ENCODE measurements around the gene CST2.
"Not testable (repeated sequence)": the region's sequence is repeated elsewhere in the genome, so short reads cannot be mapped to it uniquely, and the experiment has no call there.

Gene CST2

DNA sequence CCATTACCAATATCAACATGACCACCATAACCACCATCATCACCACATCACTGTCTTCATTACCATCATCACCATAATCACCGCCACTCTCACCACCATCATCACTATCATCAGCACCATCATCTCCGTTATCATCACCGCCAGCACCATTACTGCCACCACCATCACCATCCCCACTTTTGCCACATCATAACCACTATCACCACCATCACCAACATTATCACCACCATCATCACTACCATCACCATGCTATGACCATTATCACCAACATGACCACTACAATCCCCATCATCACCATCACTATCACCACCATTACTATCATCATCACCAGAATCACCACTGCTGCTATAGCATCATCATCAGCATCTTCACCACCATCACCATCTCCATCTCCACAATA, 25.7 kb downstream of the CST2 start:
- DNase-seq: no peak

DNA sequence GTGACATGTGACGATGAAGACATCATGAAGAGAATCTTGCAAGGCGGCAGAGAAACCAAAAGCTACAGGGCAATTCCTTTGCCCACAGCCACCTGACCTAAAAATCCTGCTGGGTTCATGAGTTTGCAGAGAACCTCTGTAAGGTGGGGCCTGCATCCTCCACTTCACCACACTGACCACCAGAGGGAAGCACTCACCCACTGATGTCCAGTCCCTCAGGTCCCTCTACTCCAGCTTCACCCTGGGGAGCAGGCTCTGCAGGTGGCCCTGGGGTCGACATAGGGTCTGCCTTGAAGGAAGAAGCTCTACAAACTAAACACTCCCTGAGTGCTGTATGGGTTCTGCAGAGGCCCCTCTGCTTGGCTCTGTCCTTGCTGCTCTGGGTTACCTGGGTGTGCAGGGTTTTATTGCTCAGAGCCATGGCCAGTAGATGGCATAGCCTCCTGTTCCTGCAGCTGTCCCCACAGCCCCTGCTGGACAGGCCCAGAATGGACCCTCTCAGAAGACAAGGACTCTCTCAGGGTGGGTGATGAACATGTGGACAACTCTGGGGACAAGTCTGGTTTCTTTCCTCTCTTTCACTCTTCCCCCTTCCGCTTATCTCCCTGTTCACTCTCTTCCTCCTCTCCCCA, 27.2 kb downstream of the CST2 start:
- not testable (repeated sequence) for DNase-seq

DNA sequence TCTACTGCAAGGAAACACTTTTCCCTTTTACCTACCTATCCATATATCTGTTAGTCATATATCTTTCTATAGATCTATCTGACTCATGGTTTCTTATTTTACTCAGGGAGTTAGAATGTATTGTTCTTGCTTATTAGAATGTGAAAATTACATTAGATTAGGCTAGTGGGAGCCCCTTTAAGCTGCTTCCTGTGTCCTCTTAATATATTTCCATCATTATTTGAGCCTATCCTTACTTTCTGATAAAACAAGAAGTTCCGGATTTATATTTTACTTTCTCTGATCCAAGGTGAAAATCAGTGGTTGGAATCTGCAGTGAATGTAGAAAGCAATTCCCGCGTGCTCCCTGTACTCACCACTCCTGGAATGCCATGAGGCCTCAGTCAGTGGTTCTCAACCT, 31.0 kb downstream of the CST2 start:
- no peak for DNase-seq

DNA sequence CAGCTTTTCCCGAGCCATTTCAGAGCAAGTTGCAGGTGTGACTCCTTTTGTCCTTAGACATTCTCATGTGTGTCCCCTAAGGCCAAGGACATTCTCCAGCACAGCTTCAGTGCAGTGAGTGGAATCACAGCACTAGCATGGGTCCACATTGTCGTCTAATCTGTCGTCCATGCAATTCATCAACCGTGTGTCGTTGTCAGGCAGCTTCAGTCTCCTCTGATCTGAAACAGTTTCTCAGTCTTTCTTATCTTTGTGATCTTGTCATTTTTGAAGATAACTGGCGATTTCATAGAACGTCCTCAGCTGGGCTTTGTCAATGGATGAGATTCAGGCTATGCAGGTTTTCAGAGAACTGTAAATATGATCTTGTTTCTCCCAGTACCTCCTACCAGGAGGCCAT, 31.7 kb downstream of the CST2 start:
- DNase-seq: no peak

DNA sequence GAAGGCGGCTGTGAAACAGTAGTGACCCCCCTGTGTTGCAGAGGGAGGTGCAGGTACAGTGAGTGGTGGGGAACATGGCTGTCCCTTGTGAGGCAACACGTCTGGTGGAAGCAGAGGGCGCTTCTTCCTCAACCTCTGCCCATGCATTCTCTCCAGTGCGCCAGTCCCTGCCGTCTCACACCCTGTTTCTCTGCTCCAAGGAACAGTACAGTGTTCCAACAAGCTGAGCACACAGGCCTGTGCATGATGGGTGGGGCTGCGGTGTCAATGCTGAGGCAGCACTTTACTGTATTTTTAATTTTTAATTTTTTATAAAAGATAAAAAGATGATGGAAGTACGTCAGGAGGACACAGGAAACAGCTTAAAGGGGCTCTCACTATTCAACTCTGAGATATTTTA, 32.5 kb downstream of the CST2 start:
- no peak for DNase-seq

DNA sequence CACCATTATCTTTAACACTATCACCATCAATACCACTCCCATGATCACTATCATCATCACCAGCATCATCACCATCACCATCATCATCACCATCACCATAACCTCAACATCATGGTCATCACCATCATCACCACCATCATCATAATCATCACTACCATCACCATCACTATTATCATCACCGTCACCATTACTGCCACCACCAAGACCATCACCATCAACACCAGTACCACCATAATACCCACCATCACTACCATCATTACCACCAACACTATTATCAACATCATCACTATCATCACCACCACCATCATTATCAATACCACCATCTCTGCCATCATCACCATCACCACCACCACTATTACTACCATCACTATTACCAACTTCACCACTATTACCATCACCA, 43.1 kb downstream of the CST2 start:
- no peak for DNase-seq

DNA sequence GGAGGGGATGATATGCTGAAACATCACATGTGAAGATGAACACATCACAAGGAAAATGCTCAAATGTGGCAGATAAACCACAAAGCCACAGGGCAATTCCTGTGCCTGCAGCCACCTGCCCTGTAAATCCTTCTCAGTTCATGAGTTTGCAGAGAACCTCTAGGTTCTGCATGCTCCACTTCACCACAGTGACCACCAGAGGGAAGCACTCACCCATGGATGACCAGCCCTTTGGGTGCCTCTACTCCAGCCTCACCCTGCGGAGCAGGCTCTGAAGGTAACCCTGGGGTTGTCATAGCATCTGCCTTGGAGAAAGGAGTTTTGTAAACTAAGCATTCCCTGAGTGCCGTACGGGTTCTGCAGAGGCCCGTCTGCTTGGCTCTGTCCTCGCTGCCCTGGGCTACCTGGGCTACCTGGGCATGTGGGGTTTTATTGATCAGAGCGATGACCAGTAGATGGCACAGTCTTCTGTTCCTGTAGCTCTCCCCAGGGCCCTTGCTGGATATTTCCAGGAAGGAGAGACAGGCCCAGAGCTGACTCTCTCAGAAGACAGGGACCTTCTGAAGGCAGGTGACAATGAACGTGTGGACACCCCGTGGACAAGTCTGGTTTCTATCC, 44.1 kb downstream of the CST2 start:
- no peak for DNase-seq

DNA sequence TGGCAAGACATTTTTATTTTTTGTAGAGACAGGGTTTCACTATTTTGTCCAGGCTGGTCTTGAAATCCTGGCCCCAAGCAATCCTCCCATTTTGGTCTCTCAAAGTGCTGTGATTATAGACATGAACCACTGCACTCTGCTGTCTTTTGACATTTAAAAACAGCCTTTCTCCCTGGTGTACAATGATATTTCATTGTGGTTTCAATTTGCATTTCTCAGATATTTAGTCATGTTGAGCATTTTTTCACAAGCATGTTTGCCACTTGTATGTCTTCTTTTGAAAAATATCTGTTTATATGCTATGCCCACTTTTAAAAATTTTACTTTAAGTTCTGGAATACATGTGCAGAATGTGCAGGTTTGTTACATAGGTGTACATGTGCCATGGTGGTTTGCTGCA, 47.9 kb downstream of the CST2 start:
- not testable (repeated sequence) for DNase-seq

DNA sequence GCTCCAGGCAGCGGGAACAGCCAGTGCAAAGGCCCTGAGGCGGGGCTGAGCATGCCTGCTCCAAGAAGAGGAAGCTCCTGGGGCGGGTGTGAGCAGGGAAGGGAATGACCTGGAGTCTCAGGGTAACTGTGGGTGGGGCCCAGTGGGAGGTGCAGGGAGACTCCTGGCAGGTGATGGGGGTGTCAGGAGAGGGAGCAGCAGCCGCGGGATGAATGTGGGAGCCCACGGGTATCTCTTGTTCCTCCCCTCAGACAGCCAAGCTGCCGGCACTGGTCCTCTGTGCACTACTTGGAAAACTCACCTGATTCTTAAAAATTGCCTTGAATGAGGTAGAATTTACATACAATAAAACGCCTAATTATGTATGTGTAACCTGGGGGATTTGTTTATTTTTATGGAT, 49.1 kb downstream of the CST2 start:
- not testable (repeated sequence) for DNase-seq

DNA sequence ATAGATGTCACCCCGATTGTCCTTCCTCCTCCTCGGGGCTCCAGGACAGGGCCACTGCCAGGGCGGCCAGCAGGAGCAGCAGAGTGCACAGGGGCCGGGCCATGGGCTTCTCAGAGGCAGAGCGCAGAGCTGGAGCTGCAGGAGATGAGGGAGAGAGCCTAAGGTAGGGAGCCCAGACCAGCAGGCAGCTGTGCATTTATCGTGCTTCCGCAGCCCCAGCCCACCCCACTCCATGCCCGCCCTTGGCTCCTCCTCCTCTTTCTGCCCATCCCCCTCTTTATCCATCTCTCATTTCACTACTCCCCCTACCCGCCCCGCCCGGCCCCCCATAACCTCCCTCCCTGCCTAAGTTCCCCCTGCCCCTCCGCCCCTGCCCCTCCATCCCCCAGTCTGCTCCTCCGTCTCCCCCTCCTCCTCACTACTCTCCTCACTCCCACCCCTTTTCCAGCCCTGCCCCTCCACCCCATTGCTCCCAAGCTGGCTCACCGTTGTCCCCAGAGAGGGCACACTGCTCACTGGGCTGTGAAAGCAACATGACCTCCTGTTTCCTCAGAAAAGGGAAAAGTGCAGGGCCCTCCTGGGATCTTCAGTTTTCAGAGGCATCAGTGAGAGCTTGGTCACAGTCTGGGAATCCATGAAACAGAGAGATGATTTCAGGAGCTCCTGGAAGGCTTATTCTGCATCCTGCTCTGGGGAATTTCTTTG, 50.3 kb downstream of the CST2 start:
- DNase-seq: no peak

DNA sequence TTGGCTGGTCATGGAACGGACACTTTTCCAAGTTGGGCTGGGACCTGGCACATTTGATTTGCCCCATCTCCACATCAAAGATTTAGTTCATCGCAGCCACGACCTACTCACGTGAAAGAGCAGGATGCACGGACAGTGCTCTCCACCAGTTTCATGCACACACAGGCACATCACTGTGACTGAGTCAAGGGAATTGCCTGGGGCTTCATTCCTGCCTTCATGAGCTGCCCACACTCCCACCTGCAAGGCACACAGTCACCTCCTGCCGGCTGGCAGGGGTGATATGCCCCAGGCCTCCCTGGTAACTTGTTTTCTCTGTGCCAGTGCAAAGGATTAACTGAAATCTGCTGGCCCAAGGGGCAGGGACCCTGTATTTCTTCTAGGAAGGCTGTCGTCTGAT, 52.4 kb downstream of the CST2 start:
- DNase-seq: no peak

All from central memory CD4-positive, alpha-beta T cell (primary cell).